HPDE6-E6E7 (cell line): ENCODE measurements around the gene GGTLC2.
"Not testable (repeated sequence)": the region's sequence is repeated elsewhere in the genome, so short reads cannot be mapped to it uniquely, and the experiment has no call there.

ENCODE experiments used
- DNase-seq: peaks from one replicate; pipeline ENCODE4 v3.0.0; 2011; ENCODE audit warnings: missing footprints; ENCODE audit errors: extremely low spot score

Gene GGTLC2

GRCh38 chr22:22638313-22638712, 6.1 kb upstream of the GGTLC2 start:
- not testable (repeated sequence) for DNase-seq

GRCh38 chr22:22642255-22642654, 2.2 kb upstream of the GGTLC2 start:
- DNase-seq: not testable (repeated sequence)

GRCh38 chr22:22645969-22646368, 1.6 kb downstream of the GGTLC2 start:
- DNase-seq: not testable (repeated sequence)

DNA sequence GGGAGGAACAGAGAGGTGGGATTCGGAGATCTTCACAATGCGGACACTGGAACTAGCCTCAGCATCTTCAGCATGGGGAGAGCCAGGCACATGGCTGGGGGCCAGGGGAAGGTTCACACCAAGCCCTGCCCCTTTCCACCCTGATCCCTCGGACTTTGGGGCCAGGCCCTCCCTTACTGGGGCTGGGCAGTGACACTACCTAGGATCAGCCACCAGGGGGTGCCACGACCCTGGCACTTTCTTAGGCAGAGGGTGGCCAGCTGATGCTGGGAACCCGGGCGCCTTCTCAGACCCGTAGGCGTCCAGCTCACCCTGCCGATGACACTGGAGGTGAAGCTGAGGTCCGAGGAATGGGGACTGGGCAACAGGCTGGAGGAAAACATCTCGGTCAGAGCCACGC, 3.5 kb downstream of the GGTLC2 start:
- not testable (repeated sequence) for DNase-seq

DNA sequence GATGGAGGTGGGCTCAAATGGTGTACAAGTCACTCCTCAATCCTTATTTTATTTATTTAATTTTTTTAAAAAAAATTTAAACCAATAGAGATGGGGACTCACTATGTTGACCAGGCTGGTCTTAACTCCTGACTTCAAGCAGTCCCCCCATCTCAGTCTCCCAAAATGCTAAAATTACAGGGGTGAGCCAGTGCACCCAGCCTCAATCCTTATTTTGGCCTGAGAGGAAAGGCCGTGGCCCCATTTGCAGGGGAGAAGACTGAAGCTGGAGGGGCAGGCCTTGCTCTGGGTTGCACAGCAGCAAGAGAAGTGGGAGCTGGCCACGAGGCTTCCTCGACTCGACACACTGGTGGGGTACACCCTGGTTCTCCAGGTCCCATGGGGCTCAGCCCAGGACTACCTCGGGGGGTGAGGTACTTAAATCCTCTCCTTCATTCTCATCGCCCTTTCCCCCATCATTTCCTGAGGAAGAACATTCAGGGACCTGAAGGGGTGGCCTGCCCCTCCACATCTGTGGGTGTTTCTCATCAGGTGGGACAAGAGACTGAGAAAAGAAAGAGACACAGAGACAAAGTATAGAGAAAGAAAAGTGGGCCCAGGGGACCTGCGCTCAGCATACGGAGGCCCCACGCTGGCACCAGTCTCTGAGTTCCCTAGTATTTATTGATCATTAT, 4.6 kb downstream of the GGTLC2 start:
- not testable (repeated sequence) for DNase-seq

DNA sequence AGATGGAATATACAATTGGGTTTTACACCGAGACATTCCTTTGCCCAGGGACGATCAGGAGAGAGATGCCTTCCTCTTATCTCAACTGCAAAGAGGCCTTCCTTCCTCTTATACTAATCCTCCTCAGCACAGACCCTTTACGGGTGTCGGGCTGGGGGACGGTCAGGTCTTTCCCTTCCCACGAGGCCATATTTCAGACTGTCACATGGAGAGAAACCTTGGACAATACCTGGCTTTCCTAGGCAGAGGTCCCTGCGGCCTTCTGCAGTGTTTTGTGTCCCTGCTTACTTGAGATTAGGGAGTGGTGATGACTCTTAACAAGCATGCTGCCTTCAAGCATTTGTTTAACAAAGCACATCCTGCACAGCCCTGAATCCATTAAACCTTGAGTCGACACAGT, 5.3 kb downstream of the GGTLC2 start:
- not testable (repeated sequence) for DNase-seq

DNA sequence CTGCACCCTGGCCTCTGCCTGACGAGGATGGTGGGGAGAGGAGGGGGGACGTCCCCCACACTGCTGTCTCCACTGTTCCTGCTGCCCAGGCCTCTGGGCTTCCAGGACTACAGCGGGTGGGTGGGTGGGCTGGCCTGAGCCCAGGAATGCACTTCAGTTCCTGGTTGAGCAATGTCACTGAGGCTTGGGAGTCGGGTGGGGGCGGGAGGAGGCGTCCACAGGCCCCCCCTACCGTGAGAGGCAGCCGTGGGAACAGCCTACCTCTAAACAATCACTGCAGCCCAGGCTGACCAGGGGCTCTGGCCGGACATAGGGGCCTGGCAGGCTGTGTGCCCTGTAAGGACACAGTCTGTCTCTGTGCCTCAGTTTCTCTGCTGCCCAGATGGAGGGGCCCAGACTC, 6.0 kb downstream of the GGTLC2 start:
- DNase-seq: not testable (repeated sequence)

DNA sequence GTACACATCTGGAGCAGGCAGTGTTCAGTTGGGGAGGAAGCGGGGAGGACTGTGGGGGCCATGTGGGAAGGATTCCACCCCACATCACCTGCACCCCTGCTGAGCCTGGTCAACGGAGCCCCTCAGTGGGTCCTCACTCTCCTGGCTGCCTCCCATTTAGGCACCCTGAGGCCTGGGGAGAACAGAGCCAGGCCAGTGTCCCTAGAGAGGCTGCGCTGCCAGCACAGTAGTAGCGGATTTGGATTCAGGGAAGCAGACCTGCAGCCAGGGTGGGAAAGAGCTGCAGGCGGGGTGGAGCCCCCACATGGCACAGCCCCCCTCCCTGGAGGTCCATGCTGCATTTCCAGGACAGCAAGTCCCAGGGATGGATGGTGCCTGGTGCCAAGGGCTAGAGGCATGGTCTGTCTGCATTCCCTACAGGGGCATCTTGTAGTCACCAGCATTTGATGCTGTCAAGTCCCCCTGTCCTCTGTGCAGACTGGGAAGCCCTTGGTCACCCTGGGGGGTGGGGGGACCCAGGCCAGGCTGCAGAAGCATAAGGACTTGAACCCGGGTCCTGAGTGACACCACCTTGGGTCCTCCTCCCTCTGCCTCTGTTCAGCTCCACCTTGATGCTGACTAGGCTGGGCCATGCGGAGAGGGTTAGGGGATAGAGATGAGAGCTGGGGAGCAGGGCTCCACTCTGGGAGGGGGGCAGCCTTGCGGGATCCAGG, 6.5 kb downstream of the GGTLC2 start:
- not testable (repeated sequence) for DNase-seq

- not testable (repeated sequence) for DNase-seq
These were observed 7.2 kb downstream of the GGTLC2 start for GRCh38 chr22:22651593-22651992.

- DNase-seq: not testable (repeated sequence)
These were observed 7.7 kb downstream of the GGTLC2 start for GRCh38 chr22:22652102-22652501.

DNA sequence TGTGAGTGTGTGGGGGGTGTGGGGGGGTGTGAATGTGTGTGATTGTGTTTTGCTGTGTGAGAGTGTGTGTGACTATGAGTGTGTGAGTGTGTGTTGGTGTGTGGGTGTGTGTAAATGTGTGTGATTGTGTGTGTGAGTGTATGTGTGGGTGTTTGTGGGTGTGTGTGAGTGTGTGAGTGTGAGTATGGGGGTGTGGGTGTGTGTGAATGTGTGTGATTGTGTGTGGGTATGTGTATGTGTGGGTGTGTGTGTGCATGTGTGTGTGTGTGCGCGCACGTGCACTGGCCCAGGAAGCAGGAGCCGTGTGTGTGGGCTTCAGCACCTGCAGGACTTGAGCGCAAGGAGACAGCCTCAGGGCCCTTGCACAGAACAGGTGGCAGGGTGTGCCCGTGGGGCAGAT, 8.2 kb downstream of the GGTLC2 start:
- not testable (repeated sequence) for DNase-seq

- DNase-seq: not testable (repeated sequence)
These were observed 9.4 kb downstream of the GGTLC2 start for GRCh38 chr22:22653677-22654381.

GRCh38 chr22:22655452-22656290, 11.3 kb downstream of the GGTLC2 start:
- no peak for DNase-seq

DNA sequence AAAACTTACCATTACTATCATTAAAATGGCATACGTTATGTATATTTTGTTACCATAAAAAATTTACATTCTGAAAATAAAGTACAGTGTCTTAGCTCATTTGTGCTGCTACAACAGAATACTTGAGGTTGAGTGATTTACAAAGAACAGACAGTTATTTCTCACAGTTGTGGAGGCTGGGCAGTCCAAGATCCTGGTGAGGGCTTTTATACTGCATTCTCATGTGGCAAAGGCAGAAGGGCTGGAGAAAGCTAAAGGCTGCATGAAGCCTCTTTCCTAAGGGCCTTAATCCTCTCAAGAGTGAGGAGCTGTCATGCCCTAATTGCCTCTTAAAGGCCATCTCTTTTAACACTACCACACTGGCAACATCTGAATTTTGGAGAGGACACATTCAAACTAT, 13.3 kb downstream of the GGTLC2 start:
- DNase-seq: no peak

DNA sequence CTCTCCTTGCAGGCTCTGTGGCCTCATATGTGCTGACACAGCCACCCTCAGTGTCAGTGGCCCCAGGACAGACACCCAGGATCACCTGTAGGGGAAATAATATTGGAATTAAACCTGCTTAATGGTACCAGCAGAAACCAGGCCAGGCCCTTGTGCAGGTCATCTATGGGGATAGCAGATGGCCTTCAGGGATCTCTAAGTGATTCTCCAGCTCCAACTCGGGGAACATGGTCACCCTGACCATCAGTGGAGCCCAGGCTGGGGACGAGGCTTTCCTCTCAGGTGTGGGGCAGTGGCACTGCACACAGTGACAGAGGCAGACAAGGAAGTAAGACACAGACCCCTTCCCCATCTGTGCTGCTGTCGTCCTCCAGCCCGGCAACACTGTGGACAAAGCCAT, 16.9 kb downstream of the GGTLC2 start:
- no peak for DNase-seq

DNA sequence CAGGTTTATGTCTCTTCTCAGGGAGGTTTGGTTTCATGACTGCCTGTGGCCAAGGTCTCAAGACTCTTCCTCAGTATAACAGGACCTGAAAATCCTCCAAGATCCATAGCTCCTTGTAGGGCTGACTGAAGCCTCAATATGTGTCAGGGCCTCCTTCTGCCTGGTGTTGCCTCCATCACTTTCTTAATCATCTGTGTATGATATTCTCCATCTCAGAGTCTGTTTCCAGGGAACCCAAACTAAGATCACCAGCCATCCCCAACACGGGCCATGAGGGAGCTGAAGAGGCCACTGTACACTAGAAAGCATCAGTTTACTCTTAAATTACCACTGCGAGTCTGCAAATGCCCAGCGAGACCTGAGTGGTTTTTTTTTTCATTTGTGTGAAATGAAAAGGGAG, 17.7 kb downstream of the GGTLC2 start:
- no peak for DNase-seq

GRCh38 chr22:22663861-22664800, 19.7 kb downstream of the GGTLC2 start:
- DNase-seq: no peak

DNA sequence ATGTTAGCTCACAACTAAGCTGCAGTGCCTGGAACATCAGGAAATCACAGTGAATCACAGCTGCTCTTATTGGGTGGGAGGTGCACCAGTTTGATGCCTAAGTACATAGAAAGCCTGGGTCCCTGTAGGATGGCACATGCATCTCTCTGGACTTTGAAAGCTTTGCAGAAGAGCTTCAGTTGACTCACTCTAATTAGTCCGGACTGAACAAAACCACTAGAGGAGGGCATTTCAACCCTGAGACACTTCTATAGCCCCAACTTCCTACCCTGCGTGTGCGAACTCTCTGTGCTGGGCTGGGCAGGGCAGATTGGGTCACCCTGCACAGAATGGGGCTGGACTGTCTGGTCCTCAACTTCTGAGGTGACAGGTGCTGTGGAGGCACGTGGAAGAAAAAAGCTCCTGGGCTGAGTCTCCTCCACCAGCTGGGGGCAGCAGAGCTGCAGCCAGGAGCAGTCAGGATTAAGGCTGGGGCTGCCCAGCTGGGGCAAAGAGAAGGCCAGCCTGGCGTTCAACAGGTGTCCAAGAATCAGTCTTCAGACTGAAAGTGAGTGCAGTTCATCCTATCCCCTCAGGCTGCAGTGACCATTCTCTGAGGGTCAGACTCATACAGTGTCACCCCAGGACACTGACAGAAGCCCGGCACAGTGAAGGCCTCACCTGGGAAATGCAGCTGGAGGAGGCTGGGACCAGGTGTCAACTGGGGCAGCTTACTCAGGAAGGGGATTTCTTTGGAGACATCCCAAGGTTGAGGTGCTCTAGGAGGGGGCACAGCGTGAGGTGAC, 22.1 kb downstream of the GGTLC2 start:
- DNase-seq: no peak

GRCh38 chr22:22667966-22668880, 23.8 kb downstream of the GGTLC2 start:
- DNase-seq: no peak
